Stimulated activated CD4-positive, alpha-beta T cell treated with anti-CD3 and anti-CD28 coated beads, Interleukin-12 subunit alpha, Interleukin-12 subunit beta, amount 100 ng/mL, for 4 hours (primary cell): Measurements from ENCODE around the gene LAMA4.

ENCODE experiments used
- DNase-seq: peaks from one replicate; pipeline ENCODE4 v3.0.0-alpha.2; 2020

LAMA4 gene, protein sequence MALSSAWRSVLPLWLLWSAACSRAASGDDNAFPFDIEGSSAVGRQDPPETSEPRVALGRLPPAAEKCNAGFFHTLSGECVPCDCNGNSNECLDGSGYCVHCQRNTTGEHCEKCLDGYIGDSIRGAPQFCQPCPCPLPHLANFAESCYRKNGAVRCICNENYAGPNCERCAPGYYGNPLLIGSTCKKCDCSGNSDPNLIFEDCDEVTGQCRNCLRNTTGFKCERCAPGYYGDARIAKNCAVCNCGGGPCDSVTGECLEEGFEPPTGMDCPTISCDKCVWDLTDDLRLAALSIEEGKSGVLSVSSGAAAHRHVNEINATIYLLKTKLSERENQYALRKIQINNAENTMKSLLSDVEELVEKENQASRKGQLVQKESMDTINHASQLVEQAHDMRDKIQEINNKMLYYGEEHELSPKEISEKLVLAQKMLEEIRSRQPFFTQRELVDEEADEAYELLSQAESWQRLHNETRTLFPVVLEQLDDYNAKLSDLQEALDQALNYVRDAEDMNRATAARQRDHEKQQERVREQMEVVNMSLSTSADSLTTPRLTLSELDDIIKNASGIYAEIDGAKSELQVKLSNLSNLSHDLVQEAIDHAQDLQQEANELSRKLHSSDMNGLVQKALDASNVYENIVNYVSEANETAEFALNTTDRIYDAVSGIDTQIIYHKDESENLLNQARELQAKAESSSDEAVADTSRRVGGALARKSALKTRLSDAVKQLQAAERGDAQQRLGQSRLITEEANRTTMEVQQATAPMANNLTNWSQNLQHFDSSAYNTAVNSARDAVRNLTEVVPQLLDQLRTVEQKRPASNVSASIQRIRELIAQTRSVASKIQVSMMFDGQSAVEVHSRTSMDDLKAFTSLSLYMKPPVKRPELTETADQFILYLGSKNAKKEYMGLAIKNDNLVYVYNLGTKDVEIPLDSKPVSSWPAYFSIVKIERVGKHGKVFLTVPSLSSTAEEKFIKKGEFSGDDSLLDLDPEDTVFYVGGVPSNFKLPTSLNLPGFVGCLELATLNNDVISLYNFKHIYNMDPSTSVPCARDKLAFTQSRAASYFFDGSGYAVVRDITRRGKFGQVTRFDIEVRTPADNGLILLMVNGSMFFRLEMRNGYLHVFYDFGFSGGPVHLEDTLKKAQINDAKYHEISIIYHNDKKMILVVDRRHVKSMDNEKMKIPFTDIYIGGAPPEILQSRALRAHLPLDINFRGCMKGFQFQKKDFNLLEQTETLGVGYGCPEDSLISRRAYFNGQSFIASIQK (N-terminal part only)

DNA sequence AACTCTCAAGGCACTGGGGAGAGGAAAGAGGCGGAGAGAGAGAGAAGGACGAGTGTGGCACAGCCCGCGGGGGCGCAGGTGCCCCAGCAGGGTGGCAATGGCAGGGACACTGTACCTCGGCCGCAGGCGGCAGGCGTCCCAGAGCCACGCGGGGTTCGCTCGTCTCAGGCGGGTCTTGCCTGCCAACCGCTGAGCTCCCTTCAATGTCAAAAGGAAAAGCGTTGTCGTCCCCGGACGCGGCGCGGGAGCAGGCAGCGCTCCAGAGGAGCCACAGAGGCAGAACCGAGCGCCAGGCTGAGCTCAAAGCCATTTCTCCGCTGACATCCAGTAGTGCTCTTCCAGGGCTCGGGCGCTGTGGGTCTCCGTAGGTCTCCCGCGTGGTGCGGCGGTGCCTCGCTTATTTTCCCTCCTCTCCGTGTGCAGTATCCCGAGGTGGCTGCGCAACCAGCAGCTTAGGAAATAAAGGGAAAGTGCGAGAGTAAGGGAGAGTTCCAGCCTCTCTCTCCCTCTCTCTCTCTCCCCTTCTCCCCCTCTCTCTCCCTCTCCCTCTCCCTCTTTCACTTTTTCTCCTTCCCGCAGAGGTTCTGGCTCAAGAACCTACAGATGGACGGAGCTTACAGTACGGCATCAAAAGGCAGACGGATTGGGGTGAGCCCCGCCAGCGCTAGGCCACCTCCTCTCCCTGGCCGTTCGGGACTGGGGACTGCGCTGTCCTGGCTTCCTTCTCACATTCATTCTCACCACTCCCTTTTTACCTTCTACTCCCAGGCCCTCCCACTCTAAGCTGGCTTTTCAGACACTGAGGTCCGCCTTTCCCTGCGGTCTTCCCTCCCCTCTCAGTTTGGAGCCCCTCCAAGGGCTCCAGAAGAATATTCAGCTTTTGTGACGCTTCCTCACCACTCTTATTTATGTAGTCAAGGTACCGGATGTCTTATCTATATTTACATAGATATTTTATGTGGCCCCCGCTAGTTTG is at the start of gene LAMA4:
Gene LAMA4 (minus strand): TSS at position 727 of the 976 bp plus-strand sequence. CDS start 417 bp downstream, at position 310.
- no peak for DNase-seq

DNA sequence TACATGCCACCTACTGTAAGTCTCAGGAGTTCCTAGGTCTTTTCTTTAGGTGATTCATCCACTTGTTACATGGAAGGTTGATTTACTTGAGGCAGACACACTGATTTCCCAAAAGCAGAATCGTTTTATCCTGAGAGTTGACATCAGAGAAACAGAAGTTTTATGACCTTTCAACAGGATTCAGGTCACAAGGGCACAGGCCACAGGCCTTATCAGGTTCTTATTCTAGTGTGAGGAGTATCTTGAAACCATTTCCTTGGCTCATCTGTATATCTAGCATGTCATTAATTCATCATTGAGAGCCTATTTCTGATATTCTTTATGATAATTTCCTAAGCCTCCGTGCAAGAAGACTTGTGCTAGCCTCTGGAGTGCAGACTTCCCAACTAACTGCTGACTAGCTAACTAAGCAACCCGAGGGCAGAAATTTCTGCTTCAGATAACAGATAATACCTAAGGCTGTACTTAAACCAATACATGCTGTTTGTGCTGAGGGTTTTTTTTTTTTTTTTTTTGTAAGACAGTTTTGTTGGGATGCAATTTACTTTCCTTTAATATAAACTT is 47.9 kb upstream of the LAMA4 start:
- no peak for DNase-seq

- no peak for DNase-seq
Measured at GRCh38 chr6:112300896-112301295, 46.5 kb upstream of the LAMA4 start.

- DNase-seq: no peak
Measured at GRCh38 chr6:112298816-112299281, 44.5 kb upstream of the LAMA4 start.

GRCh38 chr6:112298021-112298745 is 43.8 kb upstream of the LAMA4 start:
- no peak for DNase-seq

DNA sequence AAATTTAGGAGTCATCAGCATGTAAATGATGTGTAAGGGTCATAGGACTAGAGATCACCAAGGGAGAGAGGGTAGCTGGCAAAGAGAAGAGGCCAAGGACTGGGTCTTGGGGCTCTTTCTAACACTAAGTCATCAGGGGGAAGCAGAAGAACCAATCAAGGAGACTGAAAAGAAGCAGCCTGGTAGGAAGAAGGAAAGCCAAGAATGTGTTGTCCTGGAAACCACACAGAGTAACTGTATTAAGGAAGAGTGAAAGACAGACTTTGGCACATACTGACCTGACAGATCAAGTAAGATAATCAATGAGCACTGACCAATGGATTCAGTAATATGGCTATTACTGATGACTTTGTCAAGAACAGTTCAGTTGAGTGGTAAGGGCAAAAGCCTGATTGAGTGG is 42.3 kb upstream of the LAMA4 start:
- no peak for DNase-seq

DNA sequence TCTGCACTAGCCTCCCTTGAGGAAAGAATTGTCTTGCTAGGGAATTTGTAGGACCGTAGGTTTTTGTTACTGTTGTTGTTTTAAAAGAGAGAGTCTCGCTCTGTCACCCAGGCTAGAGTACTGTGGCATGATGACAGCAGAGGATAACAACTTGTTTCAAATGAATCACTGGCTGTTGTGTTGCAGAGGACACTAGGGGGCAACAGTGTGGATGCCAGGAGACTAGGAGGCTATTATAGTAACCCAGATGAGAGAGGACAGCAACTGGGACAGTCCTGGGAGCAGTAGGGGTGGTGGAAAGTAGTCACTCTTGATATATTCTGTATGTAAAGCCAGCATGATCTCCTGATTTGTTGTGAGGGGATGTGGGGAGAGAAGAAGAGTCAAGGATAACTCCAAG is 41.8 kb upstream of the LAMA4 start:
- no peak for DNase-seq

- DNase-seq: no peak
Measured at GRCh38 chr6:112291161-112291762, 36.9 kb upstream of the LAMA4 start.

GRCh38 chr6:112289038-112289566 is 34.7 kb upstream of the LAMA4 start:
- no peak for DNase-seq

GRCh38 chr6:112288475-112288874 is 34.1 kb upstream of the LAMA4 start:
- DNase-seq: no peak

GRCh38 chr6:112287577-112288225 is 33.3 kb upstream of the LAMA4 start:
- DNase-seq: no peak

- DNase-seq: no peak
Measured at GRCh38 chr6:112286500-112287144, 32.3 kb upstream of the LAMA4 start.

- no peak for DNase-seq
Measured at GRCh38 chr6:112286010-112286409, 31.6 kb upstream of the LAMA4 start.

- DNase-seq: no peak
Measured at GRCh38 chr6:112284603-112285002, 30.2 kb upstream of the LAMA4 start.

- DNase-seq: no peak
Measured at GRCh38 chr6:112283621-112284020, 29.3 kb upstream of the LAMA4 start.

DNA sequence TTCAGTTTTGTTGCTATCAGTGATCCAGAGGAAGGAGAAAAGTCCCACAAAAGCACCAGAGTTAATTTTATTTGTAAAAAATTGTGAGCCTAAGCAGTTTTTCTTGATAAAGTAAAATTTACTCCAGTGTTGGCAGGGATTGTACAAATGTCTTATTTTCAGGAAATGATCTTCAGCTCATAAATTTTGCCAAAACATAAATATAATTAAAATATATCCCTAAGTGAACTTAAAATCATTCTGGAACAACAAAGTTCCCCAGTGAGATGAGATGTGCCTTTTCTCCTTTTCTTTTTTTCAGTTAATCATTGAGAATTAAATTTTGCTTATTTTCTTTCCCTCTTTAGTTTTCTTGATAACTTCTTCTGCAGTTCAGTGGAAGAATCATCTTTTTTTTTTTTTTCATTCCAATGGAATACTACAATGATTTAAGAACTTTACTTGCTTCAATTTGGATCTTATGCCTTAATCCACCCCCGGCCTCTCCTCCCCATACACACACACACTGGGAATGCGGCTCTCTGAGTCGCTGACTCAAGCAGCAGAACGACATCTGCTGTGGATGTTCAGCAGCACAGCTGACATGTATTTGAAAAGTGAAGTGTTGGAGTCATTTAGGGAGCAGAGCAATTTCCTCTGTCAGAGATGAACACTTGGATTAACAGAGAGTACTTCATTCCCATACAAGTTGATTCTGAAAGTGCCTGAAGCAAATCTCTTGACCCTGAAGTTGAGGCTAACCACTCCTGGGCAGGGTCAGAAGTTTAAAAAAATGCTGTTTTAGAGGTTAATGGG is 27.7 kb upstream of the LAMA4 start:
- DNase-seq: no peak

DNA sequence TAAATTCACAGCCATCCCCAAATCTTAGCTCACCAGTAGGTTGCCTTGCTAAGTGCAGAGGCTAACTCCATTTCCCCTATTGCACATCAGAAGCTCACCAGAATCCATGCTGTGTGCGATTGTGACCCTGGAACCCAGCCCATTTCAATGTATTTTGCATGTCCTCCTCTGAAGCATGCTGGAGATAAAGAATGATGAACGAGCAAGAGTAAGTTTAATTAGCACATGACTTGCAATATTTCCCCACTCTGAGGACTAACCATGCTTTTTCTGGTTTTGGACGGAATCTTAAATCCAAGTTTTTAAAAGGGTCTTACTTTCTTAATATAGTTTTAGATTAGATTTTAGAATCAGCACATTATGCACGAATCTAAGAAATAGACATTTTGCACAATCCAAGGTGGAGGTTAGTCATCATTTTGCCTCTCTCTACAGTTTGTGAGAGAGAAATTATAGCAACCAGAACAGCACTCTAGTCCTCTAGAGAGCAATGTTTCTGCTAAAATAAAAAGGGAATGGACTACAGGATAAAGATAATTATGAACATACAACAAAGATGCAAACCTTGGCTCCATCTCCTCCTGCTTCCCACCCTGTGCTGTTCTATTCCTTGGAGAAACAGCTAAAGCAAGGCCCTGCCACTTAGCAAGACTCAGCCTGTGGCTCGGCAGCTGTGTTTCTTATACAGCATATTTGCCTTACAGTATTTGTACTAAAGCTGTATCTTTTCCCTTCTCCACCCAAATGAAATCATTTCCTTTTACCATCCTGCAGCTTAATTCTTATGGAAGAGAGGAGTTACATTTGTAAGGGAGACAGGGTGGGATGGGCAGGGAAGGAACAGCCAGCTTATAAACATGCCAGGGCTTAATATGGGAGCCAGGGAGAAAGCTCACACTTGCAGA is 24.9 kb upstream of the LAMA4 start:
- no peak for DNase-seq
